CD4-positive, CD25-positive, alpha-beta regulatory T cell (primary cell): Measurements from ENCODE around the gene GDPD5. TPM values are rescaled to one million over a fixed set of nuclear protein-coding genes. Genes with fewer than 3 reads are reported as not detected.

Experiments used
- ATAC-seq, 2 donors: fragments of 150-1000 bp; cut with Tn5 transposase; one replicate each; pipeline ENCODE4 v1.10.0; 2021; ENCODE audit warnings: low read depth in 2 of 2, moderate number of reproducible peaks in 2 of 2, moderate library complexity in 1 of 2
- DNase-seq, 3 donors: peaks; one replicate each; pipeline versions ENCODE4 v3.0.0 to v3.0.0-alpha.2; 2012 to 2022; ENCODE audit warnings: mixed read lengths in 1 of 3
- H3K27ac ChIP-seq: one replicate; pipeline ENCODE4 v1.7.0; 2013; ENCODE audit warnings: mild to moderate bottlenecking, low read length; ENCODE audit not compliant: insufficient read depth, poor library complexity, severe bottlenecking
- H3K27me3 ChIP-seq: one replicate; pipeline ENCODE4 v1.7.0; 2013; ENCODE audit warnings: low read length; ENCODE audit not compliant: control insufficient read depth, insufficient read depth
- H3K36me3 ChIP-seq: one replicate; pipeline ENCODE4 v1.7.0; 2013; ENCODE audit warnings: mild to moderate bottlenecking, low read length, moderate library complexity; ENCODE audit not compliant: control insufficient read depth, insufficient read depth
- H3K4me1 ChIP-seq: 2 replicates; pipeline ENCODE4 v1.7.0; 2013; ENCODE audit warnings: mild to moderate bottlenecking, low read length; ENCODE audit not compliant: insufficient read depth, control insufficient read depth, poor library complexity, severe bottlenecking
- H3K4me3 ChIP-seq: one replicate; pipeline ENCODE4 v1.7.0; 2013; ENCODE audit warnings: low read depth, mild to moderate bottlenecking, low read length, moderate library complexity
- H3K9me3 ChIP-seq, 2 experiments: 1 replicate in 1 of 2; 2 replicates in 1 of 2; pipeline ENCODE4 v1.7.0; 2013; ENCODE audit warnings: low read length in 2 of 2, mild to moderate bottlenecking in 1 of 2, moderate library complexity in 1 of 2; ENCODE audit not compliant: control insufficient read depth in 2 of 2
- H3K27ac Mint-ChIP-seq, 3 donors: one replicate each; pipeline ENCODE4 v1.8.0; 2020 to 2022; ENCODE audit warnings: mild to moderate bottlenecking in 3 of 3, mixed read lengths in 3 of 3, moderate library complexity in 2 of 3
- H3K27me3 Mint-ChIP-seq: one replicate; pipeline ENCODE4 v1.8.0; 2022; ENCODE audit warnings: mild to moderate bottlenecking, mixed read lengths
- H3K36me3 Mint-ChIP-seq: one replicate; pipeline ENCODE4 v1.8.0; 2020; ENCODE audit warnings: mixed read lengths
- H3K4me1 Mint-ChIP-seq, 4 donors: one replicate each; pipeline ENCODE4 v1.8.0; 2020 to 2022; ENCODE audit warnings: mixed read lengths in 4 of 4, mild to moderate bottlenecking in 1 of 4
- H3K4me3 Mint-ChIP-seq, 4 donors: one replicate each; pipeline ENCODE4 v1.8.0; 2020 to 2022; ENCODE audit warnings: mild to moderate bottlenecking in 4 of 4, mixed read lengths in 4 of 4, moderate library complexity in 3 of 4
- H3K9me3 Mint-ChIP-seq, 7 donors: one replicate each; pipeline ENCODE4 v1.8.0; 2020 to 2022; ENCODE audit warnings: mixed read lengths in 7 of 7, mild to moderate bottlenecking in 3 of 7, moderate library complexity in 2 of 7
- polyA plus RNA-seq, 4 donors: library from polyadenylated mRNA; unstranded; fragments of 300-500 nt; fragmentation: Illumina TruSeq; gene quantifications; one replicate each; pipeline ENCODE4 v1.2.3, GENCODE V29; 2021
- total RNA-seq: library from RNA; stranded (reverse); gene quantifications from one replicate; pipeline ENCODE4 v1.2.3, GENCODE V29; 2022

GDPD5 gene
- total and polyA plus RNA-seq, 5 donors from 2014 or later = 8.0 to 170 (median 21.5) TPM

DNA sequence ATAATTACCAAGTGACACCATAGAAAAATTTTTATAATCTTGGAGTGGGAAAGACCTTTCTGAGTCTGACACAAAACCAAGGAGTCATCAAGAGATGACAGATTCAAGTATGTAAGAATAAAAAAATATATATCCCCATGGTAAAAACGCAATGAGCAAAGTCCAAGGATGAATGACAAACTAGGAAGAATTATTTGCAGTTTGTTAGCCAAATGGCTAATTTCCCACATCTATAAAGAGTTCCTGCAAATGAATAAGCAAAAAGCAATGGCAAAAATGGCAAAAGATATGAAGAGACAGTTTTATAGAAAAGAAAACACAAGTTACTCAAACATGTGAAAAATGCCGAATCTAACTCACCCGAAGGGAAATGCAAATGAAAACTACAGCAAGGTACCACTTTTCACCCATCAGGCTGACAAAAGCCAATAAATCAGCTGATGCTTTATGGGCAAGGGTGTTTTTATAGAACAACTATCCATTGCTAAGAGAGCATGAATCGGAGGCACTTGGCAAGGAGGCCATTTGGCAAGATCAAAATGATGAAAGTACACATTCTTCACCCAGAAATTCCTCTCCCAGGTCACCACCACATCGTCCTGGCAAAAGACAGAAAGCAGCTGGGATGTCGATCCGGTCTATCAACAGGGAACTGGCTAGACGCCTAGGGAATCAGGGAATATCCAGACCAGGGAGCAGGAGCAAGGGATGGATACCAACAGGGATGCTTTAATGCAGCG, 71.7 kb downstream of the GDPD5 start:
- DNase-seq (no peak), ATAC-seq (no peak)
- Histone ChIP-seq H3K4me3 (no peak overlapping the region), H3K36me3 (peaks cover 22% of the 10 kb centered on the region), H3K4me1 (no peaks in the 10 kb centered on the region), H3K27me3 (no peaks in the 10 kb centered on the region), H3K27ac (no peak overlapping the region), H3K9me3 (no peaks in the 10 kb centered on the region)
- no peak overlapping the region for H3K27ac Mint-ChIP-seq
- H3K4me1 Mint-ChIP-seq = peaks cover 0 to 5% (median 2%) of the 10 kb centered on the region in 4 donors
- H3K36me3 Mint-ChIP-seq = peaks cover 15% of the 10 kb centered on the region
- no peaks in the 10 kb centered on the region for H3K27me3 Mint-ChIP-seq
- H3K9me3 Mint-ChIP-seq = no peaks in the 10 kb centered on the region
- H3K4me3 Mint-ChIP-seq = no peak overlapping the region

DNA sequence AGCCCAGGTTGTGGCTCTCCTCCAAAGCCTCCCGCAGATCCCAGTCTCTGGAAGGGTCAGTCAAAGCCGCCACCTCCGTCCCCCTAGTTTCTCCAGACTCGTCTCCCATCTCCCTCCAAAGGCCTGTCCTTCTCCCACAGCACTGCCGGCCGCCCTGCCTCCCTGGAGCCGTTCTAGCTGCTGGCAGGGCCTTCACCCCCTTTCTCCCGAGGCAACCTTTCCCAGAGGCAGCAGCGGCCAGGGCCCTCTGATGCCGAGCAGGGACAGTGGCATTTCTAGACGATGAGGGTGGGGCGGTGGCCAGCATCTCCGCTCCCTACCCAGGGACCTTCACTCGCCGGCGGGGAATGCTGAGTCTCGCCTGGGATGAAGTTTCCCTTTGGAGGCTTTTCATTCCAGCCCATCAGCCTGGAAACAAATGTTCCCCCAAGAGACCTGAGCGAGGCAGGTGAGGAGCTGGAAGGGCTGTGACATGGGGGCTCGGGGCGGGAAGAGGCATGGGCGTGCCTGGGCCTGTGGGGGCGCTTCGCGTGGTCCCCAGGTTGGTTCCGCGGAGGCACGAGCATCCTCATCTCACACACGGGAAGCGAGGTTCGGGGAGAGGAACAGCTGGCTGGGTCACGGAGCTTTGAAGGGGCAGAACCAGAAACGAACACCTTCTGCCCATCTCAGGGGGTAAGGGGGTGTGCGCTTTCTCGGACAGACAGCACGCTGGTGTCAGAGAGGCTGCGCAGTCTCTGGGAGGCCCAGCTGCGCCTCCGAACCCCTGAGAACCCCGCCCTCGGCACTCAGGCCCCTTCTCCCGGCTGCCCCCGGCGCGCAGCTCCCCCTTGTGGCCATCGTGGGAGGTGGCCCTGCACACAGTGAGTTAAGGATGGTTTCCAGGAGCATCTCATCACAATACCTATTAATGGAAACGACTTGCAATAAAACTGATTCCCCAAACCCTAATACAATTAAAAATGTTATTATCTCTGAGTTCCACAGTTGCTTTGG, 74.6 kb downstream of the GDPD5 start:
- Mint-ChIP-seq H3K36me3 (peaks cover 15% of the 10 kb centered on the region), H3K9me3 (no peaks in the 10 kb centered on the region), H3K27ac (no peak overlapping the region), H3K4me1 (peaks cover 0 to 5% (median 2%) of the 10 kb centered on the region in 4 donors), H3K27me3 (no peaks in the 10 kb centered on the region), H3K4me3 (no peak overlapping the region)
- H3K27ac ChIP-seq = no peak overlapping the region
- H3K36me3 ChIP-seq = peaks cover 24% of the 10 kb centered on the region
- H3K4me1 ChIP-seq = no peaks in the 10 kb centered on the region
- H3K9me3 ChIP-seq = no peaks in the 10 kb centered on the region
- no peak overlapping the region for H3K4me3 ChIP-seq
- DNase-seq = peak in 2 of 3 donors; percentile 20 to 29
- ATAC-seq = no peak
- no peaks in the 10 kb centered on the region for H3K27me3 ChIP-seq

DNA sequence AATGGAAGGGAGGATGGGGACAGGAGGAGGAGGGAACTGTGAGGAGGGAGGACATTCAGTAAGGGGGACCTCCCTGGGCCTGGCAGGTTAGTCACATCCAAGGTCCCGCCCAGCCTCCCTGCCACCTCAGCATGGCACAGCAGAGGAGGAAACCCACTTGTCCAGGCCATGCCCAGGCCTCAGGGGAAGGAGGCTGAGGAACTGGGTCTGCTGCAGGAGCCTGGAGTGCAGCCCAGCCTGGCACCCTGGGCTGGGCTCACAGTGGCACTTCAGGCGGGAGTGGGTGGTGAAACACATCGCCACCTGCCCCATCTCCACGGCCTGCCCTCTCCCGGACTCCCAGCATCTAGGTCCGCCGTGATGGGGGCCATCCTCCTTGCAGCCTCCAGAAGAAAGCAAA, 75.5 kb downstream of the GDPD5 start:
- Mint-ChIP-seq H3K4me3 (no peak overlapping the region), H3K36me3 (peaks cover 11% of the 10 kb centered on the region), H3K9me3 (no peaks in the 10 kb centered on the region), H3K27me3 (no peaks in the 10 kb centered on the region), H3K27ac (no peak overlapping the region), H3K4me1 (peaks cover 0 to 5% (median 2%) of the 10 kb centered on the region in 4 donors)
- peaks cover 20% of the 10 kb centered on the region for H3K36me3 ChIP-seq
- no peak overlapping the region for H3K27ac ChIP-seq
- H3K9me3 ChIP-seq = no peaks in the 10 kb centered on the region
- no peak overlapping the region for H3K4me3 ChIP-seq
- ATAC-seq = no peak
- DNase-seq = no peak
- no peaks in the 10 kb centered on the region for H3K27me3 ChIP-seq
- H3K4me1 ChIP-seq = no peaks in the 10 kb centered on the region

DNA sequence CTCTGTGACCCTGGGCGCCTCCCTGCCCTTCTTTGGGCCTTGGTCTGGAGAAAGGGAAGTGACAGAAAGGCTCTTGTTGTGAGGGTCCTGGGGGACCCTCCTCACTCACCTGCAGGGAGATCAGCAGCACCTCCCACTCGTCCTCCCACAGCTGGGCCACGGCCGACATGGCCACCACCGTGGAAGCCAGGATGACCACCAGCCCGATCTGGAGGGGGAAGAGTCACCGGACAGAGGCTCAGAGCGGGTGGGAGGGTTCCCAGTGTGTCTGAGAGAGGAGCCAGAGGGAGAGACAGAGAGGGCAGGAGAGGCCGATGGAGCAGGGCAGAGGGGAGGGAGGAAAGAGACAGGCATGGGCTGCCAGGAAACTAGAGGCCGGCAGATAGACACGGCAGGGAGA, 76.0 kb downstream of the GDPD5 start:
- H3K4me1 Mint-ChIP-seq = peaks cover 0 to 5% (median 2%) of the 10 kb centered on the region in 4 donors
- no peak overlapping the region for H3K27ac Mint-ChIP-seq
- no peak overlapping the region for H3K4me3 Mint-ChIP-seq
- no peaks in the 10 kb centered on the region for H3K4me1 ChIP-seq
- H3K27ac ChIP-seq = no peak overlapping the region
- ATAC-seq (no peak), DNase-seq (no peak)
- H3K4me3 ChIP-seq = no peak overlapping the region
- no peaks in the 10 kb centered on the region for H3K27me3 Mint-ChIP-seq
- H3K36me3 ChIP-seq = peaks cover 19% of the 10 kb centered on the region
- H3K9me3 ChIP-seq = no peaks in the 10 kb centered on the region
- no peaks in the 10 kb centered on the region for H3K27me3 ChIP-seq
- H3K36me3 Mint-ChIP-seq = peaks cover 11% of the 10 kb centered on the region
- no peaks in the 10 kb centered on the region for H3K9me3 Mint-ChIP-seq

DNA sequence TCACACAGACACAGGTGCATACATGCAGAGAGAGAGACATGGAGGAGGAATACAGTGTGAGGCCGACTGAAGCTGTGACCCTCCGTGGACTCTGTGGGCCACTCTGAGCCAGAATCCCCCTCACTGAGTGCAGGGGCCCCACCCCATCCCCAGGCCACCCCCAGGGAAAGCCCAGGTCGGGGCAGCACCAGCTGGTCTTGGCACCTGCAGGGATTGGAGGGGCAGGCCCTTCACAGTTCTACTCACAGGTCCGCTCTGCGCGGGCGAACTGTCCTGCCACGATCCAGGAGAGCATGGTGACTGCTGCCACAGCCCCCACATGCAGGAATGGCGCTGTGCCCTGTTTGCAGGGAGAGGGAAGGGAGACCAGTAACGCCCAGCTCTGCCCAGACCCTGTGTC, 76.5 kb downstream of the GDPD5 start:
- Mint-ChIP-seq H3K9me3 (no peaks in the 10 kb centered on the region), H3K27ac (peak overlapping the region in 1 of 3 donors; percentile 20), H3K36me3 (peaks cover 7% of the 10 kb centered on the region), H3K27me3 (no peaks in the 10 kb centered on the region), H3K4me3 (no peak overlapping the region), H3K4me1 (peaks cover 0 to 5% (median 2%) of the 10 kb centered on the region in 4 donors)
- Histone ChIP-seq H3K4me3 (no peak overlapping the region), H3K27me3 (no peaks in the 10 kb centered on the region), H3K9me3 (no peaks in the 10 kb centered on the region), H3K27ac (no peak overlapping the region), H3K36me3 (peaks cover 17% of the 10 kb centered on the region), H3K4me1 (no peaks in the 10 kb centered on the region)
- DNase-seq (no peak), ATAC-seq (no peak)

DNA sequence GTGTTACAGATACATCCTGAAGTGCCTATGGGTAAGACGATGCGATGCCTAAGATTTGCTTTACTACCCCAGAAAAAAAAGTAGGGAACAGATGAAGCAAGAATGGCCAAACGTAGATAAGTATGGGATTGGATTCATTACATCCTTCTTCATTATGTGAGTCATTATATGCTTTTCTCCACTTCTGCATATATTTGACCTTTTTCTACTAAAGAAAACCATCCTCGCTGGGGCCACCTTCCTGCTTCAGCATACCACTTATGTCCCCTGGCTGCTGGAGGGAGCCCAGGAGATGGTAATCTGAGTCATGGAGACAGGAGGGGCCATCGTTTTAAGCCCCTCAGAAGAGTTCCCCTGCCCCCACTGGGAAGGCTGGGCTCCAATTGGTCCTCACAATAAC, 78.3 kb downstream of the GDPD5 start:
- peaks cover 3% of the 10 kb centered on the region for H3K36me3 Mint-ChIP-seq
- H3K9me3 Mint-ChIP-seq = no peaks in the 10 kb centered on the region
- Histone ChIP-seq H3K27ac (no peak overlapping the region), H3K9me3 (no peaks in the 10 kb centered on the region), H3K27me3 (no peaks in the 10 kb centered on the region), H3K4me3 (no peak overlapping the region), H3K36me3 (peaks cover 13% of the 10 kb centered on the region), H3K4me1 (no peaks in the 10 kb centered on the region)
- DNase-seq (no peak), ATAC-seq (no peak)
- no peak overlapping the region for H3K4me3 Mint-ChIP-seq
- no peak overlapping the region for H3K27ac Mint-ChIP-seq
- peaks cover 0 to 4% (median 0%) of the 10 kb centered on the region in 4 donors for H3K4me1 Mint-ChIP-seq
- H3K27me3 Mint-ChIP-seq = no peaks in the 10 kb centered on the region

DNA sequence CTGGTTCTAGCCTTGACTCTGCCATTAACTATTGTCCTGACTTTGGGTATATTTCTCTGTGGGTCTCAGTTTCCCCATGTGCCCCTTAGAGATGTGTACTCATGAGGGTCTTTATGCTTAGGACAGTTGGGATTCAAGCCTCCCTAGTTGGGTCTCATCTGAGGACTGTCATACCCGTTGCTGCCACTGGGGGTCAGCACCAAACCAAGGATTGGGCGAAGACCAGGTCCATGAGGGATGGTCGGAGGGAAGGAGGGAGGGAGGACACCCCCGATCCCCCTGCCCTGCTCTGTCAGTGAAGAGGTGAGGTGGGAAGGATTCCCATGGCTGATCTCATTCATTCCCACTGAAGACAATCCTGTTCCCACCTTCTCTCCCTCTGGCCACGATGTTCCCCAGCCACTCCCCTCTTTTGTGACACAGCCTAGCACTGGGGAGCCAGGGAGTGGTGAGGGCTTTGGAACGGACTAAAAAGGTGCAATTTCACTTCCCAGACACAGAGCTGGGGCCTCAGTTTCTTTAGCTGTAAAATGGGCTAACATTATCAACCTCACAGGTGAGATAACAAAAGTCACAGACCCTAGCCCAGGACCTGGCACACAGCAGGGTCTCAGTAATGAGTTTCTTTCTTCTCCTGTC, 80.3 kb downstream of the GDPD5 start:
- Histone ChIP-seq H3K4me1 (no peaks in the 10 kb centered on the region), H3K36me3 (peaks cover 6% of the 10 kb centered on the region), H3K27ac (no peak overlapping the region), H3K4me3 (no peak overlapping the region), H3K27me3 (no peaks in the 10 kb centered on the region), H3K9me3 (no peaks in the 10 kb centered on the region)
- Mint-ChIP-seq H3K4me1 (peaks cover 0 to 4% (median 0%) of the 10 kb centered on the region in 4 donors), H3K9me3 (no peaks in the 10 kb centered on the region), H3K27me3 (no peaks in the 10 kb centered on the region), H3K36me3 (no peaks in the 10 kb centered on the region), H3K27ac (peak overlapping the region in 2 of 3 donors; percentile 12 to 38), H3K4me3 (no peak overlapping the region)
- ATAC-seq = peak; percentile 76 to 80
- DNase-seq = peak; percentile 58 to 65 (median 58)
